K562 (cell line): ENCODE measurements around the gene DGAT2L6. TPM values are rescaled to one million over a fixed set of nuclear protein-coding genes. Genes with fewer than 3 reads are reported as not detected.
A peak's percentile ranks its signal among the peaks of the same experiment; 100 is the strongest.

Experiments
- ATAC-seq: fragments of 200-7000 bp; cut with Tn5 transposase; 3 replicates; pipeline ENCODE4 v1.9.1; 2020; ENCODE audit warnings: moderate library complexity
- BruUV-seq: library from RNA; stranded (reverse); fragments of 400-500 nt; replicated peaks from 2 replicates; lab custom pipeline; 2021; lab: Mats Ljungman, UMichigan
- CTCF ChIA-PET: fragments of 300-600 bp; formaldehyde crosslinking; extraction: SDS; loops from one replicate; lab custom pipeline; 2021; ENCODE audit warnings: low intra/inter-chr PET ratio; lab: Yijun Ruan, JAX
- POLR2A ChIA-PET: fragments of 300-600, 350-650 bp; sonication (Branson Sonifier 250); formaldehyde crosslinking; extraction: SDS; loops from one replicate; lab custom pipeline; 2021; ENCODE audit warnings: antibody characterized with exemption, inconsistent platforms; lab: Yijun Ruan, JAX
- DNase-seq, 4 experiments: peaks; one replicate each; pipeline versions ENCODE4 v3.0.0 to v3.0.0-alpha.2; 2011 to 2018; ENCODE audit warnings: low spot score in 3 of 4, mixed read lengths in 3 of 4; ENCODE audit errors: extremely low read depth in 1 of 4
- FAIRE-seq: peaks from 2 replicates; lab custom pipeline; 2011; peaks lifted over from hg19 to GRCh38; lab: Jason Lieb, UNC
- H2AFZ ChIP-seq: 2 replicates; pipeline ENCODE4 v1.6.0; 2011; ENCODE audit warnings: low read depth, low read length, control low read depth, inconsistent platforms
- H3K27ac ChIP-seq: fragments of 200-600 bp; 3 replicates; pipeline ENCODE4 v1.8.0; 2011; ENCODE audit warnings: low read depth, mild to moderate bottlenecking, control low read depth, inconsistent platforms, low read length, moderate library complexity, mixed read lengths; ENCODE audit errors: extremely low read depth
- H3K27me3 ChIP-seq, 2 experiments: fragments of 300-600 bp in 1 of 2; 2 replicates in 1 of 2; 3 replicates in 1 of 2; pipeline versions ENCODE4 v1.6.0 to v1.8.0; 2011; ENCODE audit warnings: inconsistent platforms in 2 of 2, low read length in 2 of 2, mild to moderate bottlenecking in 1 of 2, mixed read lengths in 1 of 2, moderate library complexity in 1 of 2; ENCODE audit not compliant: control insufficient read depth in 2 of 2, insufficient read depth in 2 of 2
- H3K36me3 ChIP-seq: fragments of 300-600 bp; 3 replicates; pipeline ENCODE4 v1.8.0; 2011; ENCODE audit warnings: mild to moderate bottlenecking, low read length, inconsistent platforms; ENCODE audit not compliant: control insufficient read depth, insufficient read depth
- H3K4me1 ChIP-seq, 2 experiments: fragments of 200-600 bp in 1 of 2; replicated peaks in 1 of 2; 2 replicates in 1 of 2; 3 replicates in 1 of 2; pipeline versions ENCODE4 v1.5.1 to v1.8.0; 2011; ENCODE audit warnings: inconsistent platforms in 2 of 2, low read length in 2 of 2, mild to moderate bottlenecking in 1 of 2, mixed read lengths in 1 of 2, moderate library complexity in 1 of 2; ENCODE audit not compliant: control insufficient read depth in 2 of 2, insufficient read depth in 2 of 2
- H3K4me2 ChIP-seq: 2 replicates; pipeline ENCODE4 v1.6.1; 2011; ENCODE audit warnings: low read length, control low read depth, inconsistent platforms, mixed read lengths; ENCODE audit not compliant: insufficient read depth
- H3K4me3 ChIP-seq: fragments of 200-600 bp; sonication (generic), shearing (Covaris generic); 2 replicates; pipeline ENCODE4 v1.5.1; 2016; ENCODE audit warnings: control low read depth, inconsistent platforms
- H3K79me2 ChIP-seq: fragments of 200-600 bp; 3 replicates; pipeline ENCODE4 v1.8.0; 2011; ENCODE audit warnings: low read length, inconsistent platforms; ENCODE audit not compliant: control insufficient read depth, insufficient read depth
- H3K9ac ChIP-seq, 2 experiments: 2 replicates each; pipeline versions ENCODE4 v1.6.0 to v1.6.1; 2011; ENCODE audit warnings: low read depth in 2 of 2, low read length in 2 of 2, control low read depth in 1 of 2, inconsistent platforms in 1 of 2, mild to moderate bottlenecking in 1 of 2, mixed read lengths in 1 of 2; ENCODE audit not compliant: insufficient read depth in 1 of 2
- H3K9me1 ChIP-seq: one replicate; pipeline ENCODE4 v1.6.0; 2011; ENCODE audit warnings: inconsistent platforms, mild to moderate bottlenecking, low read length, moderate library complexity; ENCODE audit not compliant: control insufficient read depth, insufficient read depth
- H3K9me3 ChIP-seq: replicated peaks from 2 replicates; pipeline ENCODE4 v1.5.1; 2011; ENCODE audit warnings: low read depth, low read length, inconsistent platforms; ENCODE audit not compliant: control insufficient read depth, insufficient read depth
- H4K20me1 ChIP-seq: replicated peaks from 2 replicates; pipeline ENCODE4 v1.6.1; 2011; ENCODE audit warnings: low read length, inconsistent platforms, mixed read lengths; ENCODE audit not compliant: control insufficient read depth, insufficient read depth
- MAFF ChIP-seq: IDR thresholded peaks from 2 replicates; pipeline ENCODE4 v1.6.1; 2012; ENCODE audit warnings: low read length, improper control_type of control experiment
- PRMT5 ChIP-seq: sonication (generic); formaldehyde crosslinking; IDR thresholded peaks from 2 replicates; pipeline ENCODE4 v1.5.0; 2020; ENCODE audit warnings: missing genetic modification reagents
- ZNF408 ChIP-seq: fragments of 250-450 bp; sonication (Bioruptor Pico); IDR thresholded peaks from 2 replicates; pipeline ENCODE4 v1.4.0; 2020; ENCODE audit warnings: low read depth, mild to moderate bottlenecking, moderate library complexity
- ZSCAN32 ChIP-seq: fragments of 450-650 bp; formaldehyde crosslinking; IDR thresholded peaks from 2 replicates; pipeline ENCODE4 v1.4.0; 2020; ENCODE audit warnings: mild to moderate bottlenecking, moderate library complexity
- WGBS: fragments of 100-300 bp; shearing (Covaris generic); methylation state at CpG from one replicate; pipeline ENCODE4 v1.1.6; 2016; ENCODE audit warnings: low coverage, mixed read lengths; ENCODE audit not compliant: insufficient coverage; ENCODE audit errors: missing lambda C conversion rate; 5-methylcytosine and 5-hydroxymethylcytosine counted together
- in situ Hi-C: fragments of 300-500 bp; cut with MboI; formaldehyde crosslinking; loops from 4 replicates; pipeline ENCODE4 v1.15.0; 2018; ENCODE audit warnings: inconsistent platforms, mixed read lengths
- intact Hi-C: fragments of 100-400 bp; cut with micrococcal nuclease; formaldehyde crosslinking; loops from 2 replicates; pipeline ENCODE4 v1.14.2; 2022
- polyA plus RNA-seq, 8 experiments: library from polyadenylated mRNA; depleted of rRNA in 4 of 8; stranded (reverse) in 5 of 8; unstranded in 3 of 8; fragments of >200 nt; fragmentation: Nextera tagmentation in 2 of 8; fragmentation: Illumina TruSeq in 1 of 8; extraction: Ambion mirVana in 2 of 8; extraction: Trizol in 1 of 8; gene quantifications; 2 replicates each; pipeline versions ENCODE4 v1.2.1 to v1.2.3, GENCODE V29; 2011 to 2014; ENCODE audit warnings: inconsistent platforms in 1 of 8, missing spikeins in 1 of 8
- total RNA-seq, 7 experiments: library from RNA; depleted of rRNA in 6 of 7; stranded (reverse); fragments of >200 nt in 6 of 7; fragmentation: Illumina TruSeq in 2 of 7; extraction: Trizol in 2 of 7; gene quantifications; 2 replicates each; pipeline versions ENCODE4 v1.2.1 to v1.2.3, GENCODE V29; 2011 to 2021; ENCODE audit warnings: low replicate concordance in 1 of 7
- TF ChIP-seq, protein P1 (sequence below), 2 experiments: fragments of 450-650 bp in 1 of 2; sonication (generic) in 1 of 2; formaldehyde crosslinking in 1 of 2; IDR thresholded peaks in 1 of 2; conservative IDR thresholded peaks in 1 of 2; 2 replicates each; pipeline versions ENCODE4 v1.6.1 to v1.8.1; 2016 to 2023; ENCODE audit warnings: mild to moderate bottlenecking in 2 of 2, moderate library complexity in 2 of 2, inconsistent platforms in 1 of 2, missing genetic modification reagents in 1 of 2
- TF ChIP-seq, protein P2 (sequence below): fragments of 450-650 bp; IDR thresholded peaks from 2 replicates; pipeline ENCODE4 v1.6.1; 2017; ENCODE audit warnings: antibody characterized with exemption, mild to moderate bottlenecking

DGAT2L6 gene
- total and polyA plus RNA-seq, 9 of the 15 experiments (the other 6 are each of a cell fraction or from before 2014, with no cell fraction given): not detected

DNA sequence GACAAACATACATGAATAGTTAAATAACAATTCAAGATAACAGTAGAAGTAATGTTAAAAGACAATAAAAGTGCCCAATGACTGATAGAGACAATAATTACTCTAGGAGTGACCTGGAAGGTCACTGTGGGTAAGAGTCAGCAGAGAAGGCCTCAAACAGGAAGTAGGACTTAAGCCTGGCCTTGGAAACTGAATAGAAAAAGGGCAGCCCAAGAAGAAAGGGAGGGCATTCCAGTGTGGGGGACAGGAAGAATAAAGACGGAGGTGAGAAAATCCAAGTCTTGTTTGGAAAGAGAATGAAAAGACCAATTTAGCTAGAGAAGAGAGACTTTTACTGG, 76.7 kb downstream of the DGAT2L6 start:
- H3K4me1 ChIP-seq: no peaks in the 10 kb centered on the region; a peak in 1 of 5 replicates
- no peak overlapping the region for H3K4me3 ChIP-seq
- no TSS peak for BruUV-seq
- H3K27ac ChIP-seq: no peak overlapping the region
- intact Hi-C loops (no loop called here), in situ Hi-C loops (no loop called here)
- WGBS: no CpG with 5 or more reads among the region's 1 CpG
- POLR2A ChIA-PET: interaction anchor here (1.2 kb wide), 1 partner anchor 13 kb away, joined by 3 read pairs; no protein-coding TSS in a partner anchor
- no peaks in the 10 kb centered on the region for H3K36me3 ChIP-seq
- DNase-seq (no peak), ATAC-seq (no peak), FAIRE-seq (no peak)
- H2AFZ ChIP-seq: no peak overlapping the region
- H3K9ac ChIP-seq: no peak overlapping the region
- H4K20me1 ChIP-seq: no peaks in the 10 kb centered on the region; the same call in 1 of the 2 replicates
- H3K27me3 ChIP-seq: peaks cover 4 to 16% of the 10 kb centered on the region in 2 experiments; a peak in 4 of 5 replicates
- TF ChIP-seq, protein P1, sequence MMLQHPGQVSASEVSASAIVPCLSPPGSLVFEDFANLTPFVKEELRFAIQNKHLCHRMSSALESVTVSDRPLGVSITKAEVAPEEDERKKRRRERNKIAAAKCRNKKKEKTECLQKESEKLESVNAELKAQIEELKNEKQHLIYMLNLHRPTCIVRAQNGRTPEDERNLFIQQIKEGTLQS (IDR thresholded peaks at IDR 0.05): 0 out of 2 replicates have a peak, but pooled peaks have one; percentile 7
- TF ChIP-seq, protein P1 (CRISPR knock-in tag; conservative IDR thresholded peaks at IDR 0.05): no peak
- no peak for TF ChIP-seq MAFF
- H3K9me3 ChIP-seq: no peaks in the 10 kb centered on the region
- H3K4me2 ChIP-seq: no peak overlapping the region
- H3K79me2 ChIP-seq: no peaks in the 10 kb centered on the region
- CTCF ChIA-PET: no interaction called here
- H3K9me1 ChIP-seq: no peaks in the 10 kb centered on the region

DNA sequence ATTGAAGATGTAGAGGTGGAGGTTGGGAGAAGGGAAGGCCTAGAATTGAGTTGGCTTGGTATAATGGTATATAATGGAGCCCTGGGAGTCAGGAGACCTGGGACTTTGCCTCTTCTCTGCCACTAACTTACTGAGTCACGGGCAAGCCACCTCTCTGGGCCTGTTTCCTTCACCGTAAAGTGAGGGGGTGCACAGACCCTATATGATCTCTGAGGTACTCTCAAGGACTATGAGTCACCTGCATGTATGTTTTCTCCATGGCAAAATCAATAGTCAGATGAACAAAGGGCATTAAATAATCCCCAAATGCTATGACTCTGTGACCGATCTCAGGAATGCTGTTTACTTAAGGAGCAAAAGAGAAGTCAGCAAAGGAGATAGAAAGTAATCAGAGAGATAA, 77.6 kb downstream of the DGAT2L6 start:
- ATAC-seq (no peak), FAIRE-seq (no peak), DNase-seq (no peak)
- Histone ChIP-seq H3K4me3 (no peak overlapping the region), H3K27me3 (peaks cover 4 to 24% of the 10 kb centered on the region in 2 experiments; a peak in 4 of 5 replicates), H4K20me1 (no peaks in the 10 kb centered on the region; the same call in none of the 2 replicates), H2AFZ (no peak overlapping the region), H3K4me2 (no peak overlapping the region), H3K9me3 (no peaks in the 10 kb centered on the region), H3K36me3 (no peaks in the 10 kb centered on the region), H3K79me2 (no peaks in the 10 kb centered on the region), H3K9ac (no peak overlapping the region), H3K4me1 (no peaks in the 10 kb centered on the region; a peak in 1 of 5 replicates), H3K27ac (no peak overlapping the region), H3K9me1 (no peaks in the 10 kb centered on the region)
- in situ Hi-C loops (no loop called here), intact Hi-C loops (no loop called here)
- WGBS: 18% methylated on average over 3 of the region's 3 CpGs
- TF ChIP-seq PRMT5 (no peak), ZNF408 (CRISPR knock-in tag) (no peak), ZSCAN32 (CRISPR knock-in tag) (no peak)
- TF ChIP-seq, protein P2, sequence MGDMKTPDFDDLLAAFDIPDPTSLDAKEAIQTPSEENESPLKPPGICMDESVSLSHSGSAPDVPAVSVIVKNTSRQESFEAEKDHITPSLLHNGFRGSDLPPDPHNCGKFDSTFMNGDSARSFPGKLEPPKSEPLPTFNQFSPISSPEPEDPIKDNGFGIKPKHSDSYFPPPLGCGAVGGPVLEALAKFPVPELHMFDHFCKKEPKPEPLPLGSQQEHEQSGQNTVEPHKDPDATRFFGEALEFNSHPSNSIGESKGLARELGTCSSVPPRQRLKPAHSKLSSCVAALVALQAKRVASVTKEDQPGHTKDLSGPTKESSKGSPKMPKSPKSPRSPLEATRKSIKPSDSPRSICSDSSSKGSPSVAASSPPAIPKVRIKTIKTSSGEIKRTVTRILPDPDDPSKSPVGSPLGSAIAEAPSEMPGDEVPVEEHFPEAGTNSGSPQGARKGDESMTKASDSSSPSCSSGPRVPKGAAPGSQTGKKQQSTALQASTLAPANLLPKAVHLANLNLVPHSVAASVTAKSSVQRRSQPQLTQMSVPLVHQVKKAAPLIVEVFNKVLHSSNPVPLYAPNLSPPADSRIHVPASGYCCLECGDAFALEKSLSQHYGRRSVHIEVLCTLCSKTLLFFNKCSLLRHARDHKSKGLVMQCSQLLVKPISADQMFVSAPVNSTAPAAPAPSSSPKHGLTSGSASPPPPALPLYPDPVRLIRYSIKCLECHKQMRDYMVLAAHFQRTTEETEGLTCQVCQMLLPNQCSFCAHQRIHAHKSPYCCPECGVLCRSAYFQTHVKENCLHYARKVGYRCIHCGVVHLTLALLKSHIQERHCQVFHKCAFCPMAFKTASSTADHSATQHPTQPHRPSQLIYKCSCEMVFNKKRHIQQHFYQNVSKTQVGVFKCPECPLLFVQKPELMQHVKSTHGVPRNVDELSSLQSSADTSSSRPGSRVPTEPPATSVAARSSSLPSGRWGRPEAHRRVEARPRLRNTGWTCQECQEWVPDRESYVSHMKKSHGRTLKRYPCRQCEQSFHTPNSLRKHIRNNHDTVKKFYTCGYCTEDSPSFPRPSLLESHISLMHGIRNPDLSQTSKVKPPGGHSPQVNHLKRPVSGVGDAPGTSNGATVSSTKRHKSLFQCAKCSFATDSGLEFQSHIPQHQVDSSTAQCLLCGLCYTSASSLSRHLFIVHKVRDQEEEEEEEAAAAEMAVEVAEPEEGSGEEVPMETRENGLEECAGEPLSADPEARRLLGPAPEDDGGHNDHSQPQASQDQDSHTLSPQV: no peak
- POLR2A ChIA-PET: no interaction called here
- no TSS peak for BruUV-seq
- CTCF ChIA-PET: no interaction called here
